ENCODE results near the gene TMEM258.

Gene TMEM258

GRCh38 chr11:61756147-61756451, 36.3 kb downstream of the TMEM258 start:
- H3K4me3 ChIP-seq = peak overlapping the region in 3 of 10 experiments; percentile 16 to 56 (median 28); a peak in 4 of 20 replicates
- TF ChIP-seq Cebpa-rat (IDR thresholded peaks at IDR 0.05) = no peak
- H3K9me3 ChIP-seq (replicated peaks in 1 of 11) = no peaks in the 10 kb centered on the region
- H3K27ac ChIP-seq = peak overlapping the region in 9 of 11 experiments; percentile 56 to 96 (median 85); a peak in 17 of 22 replicates
- peaks cover 26 to 57% (median 42%) of the 10 kb centered on the region in 10 experiments for H3K4me1 ChIP-seq
- no peaks in the 10 kb centered on the region for H3K36me3 ChIP-seq
- peaks cover 31 to 44% (median 40%) of the 10 kb centered on the region in 11 experiments for H3K27me3 ChIP-seq
- H3K4me2 ChIP-seq = peak overlapping the region; percentile 76 to 96 (median 88)
- H3K9ac ChIP-seq = peak overlapping the region in 8 of 11 experiments; percentile 28 to 79 (median 64); a peak in 13 of 22 replicates
- peaks cover 0 to 3% (median 0%) of the 10 kb centered on the region in 11 experiments; a peak in 2 of 22 replicates for H4K20me1 ChIP-seq

DNA sequence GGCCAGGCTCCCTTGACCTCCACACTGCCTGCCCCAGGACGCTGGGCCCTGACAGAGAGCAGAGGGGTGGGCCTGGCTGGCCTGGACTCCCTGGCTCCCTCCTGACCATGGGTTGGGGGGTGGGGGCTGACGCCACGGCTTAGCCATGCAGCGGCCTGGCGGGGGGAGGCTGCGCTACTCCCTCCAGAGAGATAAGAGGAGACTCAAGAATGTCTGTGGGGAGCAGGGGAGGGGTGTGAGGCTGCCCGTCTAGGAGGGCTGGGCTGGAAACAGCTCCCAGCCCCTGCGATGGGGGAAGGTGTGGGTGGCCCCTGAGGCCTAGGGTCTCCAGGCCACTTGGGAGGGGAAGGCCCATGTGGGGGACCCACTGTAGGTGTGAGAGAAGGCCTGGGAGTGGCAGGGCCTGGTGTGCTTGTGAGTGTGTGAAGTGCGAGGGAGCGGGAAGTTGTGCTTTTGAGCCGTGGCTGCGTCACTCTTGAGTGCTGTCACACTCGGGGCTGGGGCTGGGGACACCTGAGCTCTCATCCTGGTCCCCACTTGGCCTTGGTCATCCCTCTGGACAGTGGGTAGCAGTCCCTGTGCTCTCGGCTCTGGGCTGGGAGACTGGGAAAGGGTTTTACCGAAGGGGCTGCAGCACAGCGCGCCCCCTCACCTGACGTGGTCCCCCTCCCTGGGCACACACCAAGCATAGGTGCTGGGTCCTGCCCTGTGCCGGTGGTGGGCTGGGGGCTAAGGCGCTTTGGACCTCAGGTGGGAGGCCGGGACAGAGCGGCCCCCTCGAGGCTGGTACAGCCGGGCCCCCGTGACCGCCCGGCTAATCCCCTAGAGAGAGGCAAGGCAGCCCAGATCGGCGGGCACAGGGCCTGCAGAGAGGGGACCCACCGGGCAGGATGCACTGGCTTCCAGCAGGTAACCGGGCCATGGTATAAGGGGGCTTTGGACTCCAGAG, 37.6 kb downstream of the TMEM258 start:
- no peak overlapping the region for H3K27ac ChIP-seq
- H3K9ac ChIP-seq = no peak overlapping the region
- H3K4me2 ChIP-seq = peak overlapping the region in 10 of 11 experiments; percentile 8 to 96 (median 86); a peak in 14 of 22 replicates
- no peaks in the 10 kb centered on the region for H3K36me3 ChIP-seq
- no peaks in the 10 kb centered on the region for H3K9me3 ChIP-seq (replicated peaks in 1 of 11)
- peaks cover 26 to 57% (median 42%) of the 10 kb centered on the region in 10 experiments for H3K4me1 ChIP-seq
- H4K20me1 ChIP-seq = peaks cover 0 to 3% (median 0%) of the 10 kb centered on the region in 11 experiments; a peak in 2 of 22 replicates
- no peak overlapping the region for H3K4me3 ChIP-seq
- peaks cover 36 to 53% (median 48%) of the 10 kb centered on the region in 11 experiments for H3K27me3 ChIP-seq
- no peak for TF ChIP-seq Cebpa-rat (IDR thresholded peaks at IDR 0.05)

DNA sequence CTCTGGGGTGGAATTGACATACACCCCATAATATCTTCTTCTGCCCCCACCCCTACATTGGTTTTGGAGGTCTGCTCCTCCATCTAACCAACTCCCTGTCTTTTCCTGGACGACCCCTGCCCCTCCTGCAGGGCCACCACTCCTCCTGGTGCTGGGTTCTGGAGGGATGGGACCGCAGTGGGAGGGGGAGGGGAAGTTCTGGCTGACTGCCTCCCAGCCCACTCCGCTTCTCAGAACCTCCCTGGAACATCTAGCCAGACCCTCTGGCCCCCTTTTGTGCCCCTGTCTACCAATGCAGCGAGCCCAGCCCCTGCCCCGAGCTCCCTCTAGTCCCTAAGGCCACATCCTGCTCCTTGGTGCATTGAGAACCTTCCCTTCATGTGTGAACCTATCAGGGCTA, 38.7 kb downstream of the TMEM258 start:
- peak overlapping the region in 4 of 11 experiments; percentile 85 to 91 (median 90); a peak in 3 of 22 replicates for H3K4me2 ChIP-seq
- no peak overlapping the region for H3K27ac ChIP-seq
- no peaks in the 10 kb centered on the region for H3K9me3 ChIP-seq (replicated peaks in 1 of 11)
- peaks cover 0 to 3% (median 0%) of the 10 kb centered on the region in 11 experiments; a peak in 2 of 22 replicates for H4K20me1 ChIP-seq
- H3K4me3 ChIP-seq = no peak overlapping the region
- peaks cover 26 to 57% (median 42%) of the 10 kb centered on the region in 10 experiments for H3K4me1 ChIP-seq
- H3K9ac ChIP-seq = no peak overlapping the region
- no peaks in the 10 kb centered on the region for H3K36me3 ChIP-seq
- TF ChIP-seq Cebpa-rat (IDR thresholded peaks at IDR 0.05) = no peak
- peaks cover 36 to 53% (median 48%) of the 10 kb centered on the region in 11 experiments for H3K27me3 ChIP-seq

- Histone ChIP-seq H4K20me1 (peaks cover 0 to 3% (median 0%) of the 10 kb centered on the region in 11 experiments; a peak in 2 of 22 replicates), H3K9me3 (replicated peaks in 1 of 11) (no peaks in the 10 kb centered on the region), H3K27me3 (peaks cover 36 to 53% (median 48%) of the 10 kb centered on the region in 11 experiments), H3K4me3 (peak overlapping the region; percentile 46 to 68 (median 53); a peak in 19 of 20 replicates), H3K4me2 (peak overlapping the region; percentile 83 to 91 (median 85)), H3K36me3 (no peaks in the 10 kb centered on the region), H3K4me1 (peaks cover 26 to 58% (median 43%) of the 10 kb centered on the region in 10 experiments), H3K27ac (no peak overlapping the region; a peak in 1 of 22 replicates), H3K9ac (peak overlapping the region in 10 of 11 experiments; percentile 18 to 73 (median 54); a peak in 15 of 22 replicates)
- TF ChIP-seq Cebpa-rat (IDR thresholded peaks at IDR 0.05) = no peak
Observed at GRCh38 chr11:61752925-61753521, 39.4 kb downstream of the TMEM258 start.

DNA sequence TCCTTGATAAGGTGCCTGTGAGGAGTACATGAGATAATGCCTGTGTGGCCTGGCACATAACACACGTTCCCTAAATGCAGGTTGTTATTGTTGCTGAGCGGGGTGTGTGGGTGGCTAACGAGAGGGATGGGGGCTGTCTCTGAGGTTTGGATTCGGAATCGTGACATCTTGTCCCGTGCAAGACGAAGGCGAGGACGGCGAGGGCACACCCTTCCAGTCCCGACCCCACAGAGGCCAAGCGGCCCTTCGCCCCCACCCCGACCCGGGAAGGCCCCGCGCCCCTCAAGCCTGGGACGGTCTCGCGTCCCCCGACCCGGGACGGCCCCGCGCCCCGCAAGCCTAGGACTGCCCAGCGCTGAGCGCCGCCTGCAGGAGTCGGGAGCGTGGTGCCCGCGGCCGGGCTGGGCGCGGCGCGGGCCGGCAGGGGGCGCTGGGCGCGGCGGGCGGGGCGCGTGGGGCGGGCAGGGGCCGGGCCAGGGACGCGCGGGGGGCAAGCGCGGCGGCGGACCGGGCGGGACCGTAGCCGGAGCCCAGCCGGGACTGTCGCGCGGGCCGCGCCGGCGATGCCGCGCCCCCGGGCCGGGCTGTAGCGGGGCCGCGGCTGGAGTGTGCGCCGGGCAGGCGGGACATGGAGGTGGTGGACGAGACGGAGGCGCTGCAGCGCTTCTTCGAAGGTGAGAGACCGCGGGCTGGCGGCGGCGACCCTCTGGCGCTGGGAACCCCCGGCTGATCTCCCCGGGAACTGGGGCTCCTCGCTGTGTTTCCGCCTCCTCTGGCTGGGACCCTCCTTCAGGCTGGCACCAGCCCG, 40.1 kb downstream of the TMEM258 start, which contains the start of gene MYRF:
Gene MYRF (plus strand): TSS at position 520 of the 808 bp plus-strand sequence. CDS start 109 bp downstream, at position 629.
- H3K4me3 ChIP-seq = peak within 1 kb of the TSS; percentile 46 to 68 (median 53); a peak in 19 of 20 replicates
- H3K4me2 ChIP-seq = peak within 1 kb of the TSS; percentile 83 to 91 (median 85)
- no peak within 1 kb of the TSS; a peak in 1 of 22 replicates for H3K27ac ChIP-seq
- H4K20me1 ChIP-seq = peaks cover 0 to 3% (median 0%) of the 10 kb centered on the region in 11 experiments; a peak in 2 of 22 replicates
- H3K9ac ChIP-seq = peak within 1 kb of the TSS in 10 of 11 experiments; percentile 18 to 73 (median 54); a peak in 15 of 22 replicates
- no peaks in the 10 kb centered on the region for H3K36me3 ChIP-seq
- peaks cover 20 to 58% (median 37%) of the 10 kb centered on the region in 10 experiments for H3K4me1 ChIP-seq
- TF ChIP-seq Cebpa-rat (IDR thresholded peaks at IDR 0.05) = no peak
- H3K9me3 ChIP-seq (replicated peaks in 1 of 11) = no peaks in the 10 kb centered on the region
- H3K27me3 ChIP-seq = peaks cover 36 to 53% (median 48%) of the 10 kb centered on the region in 11 experiments

DNA sequence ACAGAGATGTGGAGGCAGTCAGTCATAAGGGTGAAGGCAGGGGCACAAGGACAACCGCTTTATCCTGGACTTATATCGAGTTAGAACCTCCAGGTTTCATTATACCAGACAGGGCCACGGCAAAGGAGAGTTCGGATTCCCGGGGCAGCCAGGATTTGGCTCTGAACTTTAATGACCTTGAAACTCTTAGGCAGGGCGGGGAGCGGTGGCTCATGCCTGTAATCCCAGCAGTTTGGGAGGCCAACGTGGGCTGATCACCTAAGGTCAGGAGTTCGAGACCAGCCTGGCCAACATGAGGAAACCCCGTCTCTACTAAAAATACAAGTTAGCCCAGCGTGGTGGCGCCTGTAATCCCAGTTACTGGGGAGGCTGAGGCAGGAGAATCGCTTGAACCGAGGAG, 41.0 kb downstream of the TMEM258 start:
- Histone ChIP-seq H3K4me2 (no peak overlapping the region), H3K4me1 (peaks cover 11 to 50% (median 28%) of the 10 kb centered on the region in 10 experiments), H4K20me1 (peaks cover 0 to 3% (median 0%) of the 10 kb centered on the region in 11 experiments; a peak in 2 of 22 replicates)

DNA sequence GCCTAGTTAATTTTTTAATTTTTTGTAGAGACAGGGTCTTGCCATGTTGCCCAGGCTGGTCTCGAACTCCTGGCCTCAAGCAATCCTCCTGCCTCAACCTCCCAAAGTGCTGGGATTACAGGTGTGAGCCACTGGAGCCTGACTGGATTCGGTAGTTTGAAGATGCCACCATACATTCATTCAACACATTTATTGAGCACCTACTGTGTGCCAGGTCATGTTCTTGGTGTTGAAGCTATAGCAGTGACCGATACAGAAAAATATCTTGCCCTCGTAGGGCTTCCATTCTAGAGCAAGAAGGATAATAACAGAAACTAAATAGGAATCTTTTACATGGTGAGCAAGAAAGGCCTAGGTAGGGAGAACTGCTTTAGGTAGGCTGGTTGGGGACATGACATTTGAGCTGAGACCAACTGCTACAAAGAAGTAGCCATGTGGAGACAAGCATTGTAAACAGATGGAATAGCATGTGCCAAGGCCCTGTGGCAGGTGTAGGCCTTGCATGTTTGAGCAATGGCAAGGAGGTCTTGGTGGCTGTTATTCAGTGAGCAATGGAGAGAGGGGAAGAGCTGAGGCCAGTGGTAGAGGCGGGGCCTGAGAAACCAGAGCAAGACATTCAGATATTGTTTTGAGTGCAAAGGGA, 41.6 kb downstream of the TMEM258 start:
- peaks cover 36 to 53% (median 48%) of the 10 kb centered on the region in 11 experiments for H3K27me3 ChIP-seq
- H3K4me1 ChIP-seq = peaks cover 5 to 44% (median 21%) of the 10 kb centered on the region in 10 experiments
- H3K4me2 ChIP-seq = no peak overlapping the region
- H3K9me3 ChIP-seq (replicated peaks in 1 of 11) = no peaks in the 10 kb centered on the region
- H3K4me3 ChIP-seq = no peak overlapping the region
- no peak overlapping the region for H3K9ac ChIP-seq
- H4K20me1 ChIP-seq = peaks cover 0 to 7% (median 0%) of the 10 kb centered on the region in 11 experiments; a peak in 2 of 22 replicates
- H3K27ac ChIP-seq = no peak overlapping the region
- H3K36me3 ChIP-seq = no peaks in the 10 kb centered on the region
- TF ChIP-seq Cebpa-rat (IDR thresholded peaks at IDR 0.05) = no peak

More for the DNA sequence above, 41.0 kb downstream of the TMEM258 start:
- TF ChIP-seq Cebpa-rat (IDR thresholded peaks at IDR 0.05) = no peak
- Histone ChIP-seq H3K9ac (no peak overlapping the region), H3K27ac (no peak overlapping the region), H3K4me3 (no peak overlapping the region), H3K9me3 (replicated peaks in 1 of 11) (no peaks in the 10 kb centered on the region), H3K27me3 (peaks cover 36 to 53% (median 48%) of the 10 kb centered on the region in 11 experiments), H3K36me3 (no peaks in the 10 kb centered on the region)

All from BLaER1 treated with 17β-estradiol and CSF1 and Interleukin-3, amounts not matched to agents 10 nM and 100 nM (cell line).